C1 segment of cervical spinal cord (tissue), 14 donors: Measurements from ENCODE around the gene ACTL7B.
"Not testable (repeated sequence)": the region's sequence is repeated elsewhere in the genome, so short reads cannot be mapped to it uniquely, and the experiment has no call there.

Experiments used
- DNase-seq, 14 donors: peaks; one replicate each; lab custom pipeline; 2025; lab: John Stamatoyannopoulos, UW

Gene ACTL7B

GRCh38 chr9:108844856-108845255 is 10.9 kb downstream of the ACTL7B start:
- no peak for DNase-seq

GRCh38 chr9:108844391-108844790 is 11.4 kb downstream of the ACTL7B start:
- DNase-seq, result no peak

GRCh38 chr9:108842610-108843295 is 13.0 kb downstream of the ACTL7B start:
- DNase-seq, result no peak

- DNase-seq, result not testable (repeated sequence)
Measured at GRCh38 chr9:108839561-108839960, 16.2 kb downstream of the ACTL7B start.

GRCh38 chr9:108838017-108838416 is 17.8 kb downstream of the ACTL7B start:
- no peak for DNase-seq

GRCh38 chr9:108837530-108837929 is 18.3 kb downstream of the ACTL7B start:
- DNase-seq, result no peak

- no peak for DNase-seq
Measured at GRCh38 chr9:108836781-108837180, 19.0 kb downstream of the ACTL7B start.

- DNase-seq, result no peak
Measured at GRCh38 chr9:108836319-108836718, 19.5 kb downstream of the ACTL7B start.

- no peak for DNase-seq
Measured at GRCh38 chr9:108835831-108836230, 20.0 kb downstream of the ACTL7B start.

GRCh38 chr9:108834959-108835665 is 20.7 kb downstream of the ACTL7B start:
- DNase-seq, result no peak

GRCh38 chr9:108832179-108832500 is 23.6 kb downstream of the ACTL7B start:
- no peak for DNase-seq

GRCh38 chr9:108831496-108832178 is 24.1 kb downstream of the ACTL7B start:
- DNase-seq, result no peak

GRCh38 chr9:108830272-108830671 is 25.5 kb downstream of the ACTL7B start:
- no peak for DNase-seq

- no peak for DNase-seq
Measured at GRCh38 chr9:108823829-108824228, 32.0 kb downstream of the ACTL7B start.

- peak in 2 of 14 donors; percentile 5 to 18 for DNase-seq
Measured at GRCh38 chr9:108816037-108816436, 39.7 kb downstream of the ACTL7B start.

GRCh38 chr9:108815156-108815555 is 40.6 kb downstream of the ACTL7B start:
- DNase-seq, result no peak

GRCh38 chr9:108813951-108814601 is 41.7 kb downstream of the ACTL7B start:
- DNase-seq, result peak in 8 of 14 donors; percentile 3 to 24 (median 10)

GRCh38 chr9:108812396-108813025 is 43.3 kb downstream of the ACTL7B start:
- no peak for DNase-seq

GRCh38 chr9:108811944-108812343 is 43.8 kb downstream of the ACTL7B start:
- no peak for DNase-seq

GRCh38 chr9:108809269-108809668 is 46.5 kb downstream of the ACTL7B start:
- no peak for DNase-seq
